Activated CD8-positive, alpha-beta memory T cell treated with anti-CD3 and anti-CD28 coated beads for 1 hour (primary cell): ENCODE measurements around the gene WFDC1.

Source experiments
- DNase-seq, 2 donors: peaks; one replicate each; pipeline ENCODE4 v3.0.0-alpha.2; 2020; ENCODE audit warnings: low read depth in 1 of 2; ENCODE audit errors: extremely low read depth in 1 of 2

Gene WFDC1

DNA sequence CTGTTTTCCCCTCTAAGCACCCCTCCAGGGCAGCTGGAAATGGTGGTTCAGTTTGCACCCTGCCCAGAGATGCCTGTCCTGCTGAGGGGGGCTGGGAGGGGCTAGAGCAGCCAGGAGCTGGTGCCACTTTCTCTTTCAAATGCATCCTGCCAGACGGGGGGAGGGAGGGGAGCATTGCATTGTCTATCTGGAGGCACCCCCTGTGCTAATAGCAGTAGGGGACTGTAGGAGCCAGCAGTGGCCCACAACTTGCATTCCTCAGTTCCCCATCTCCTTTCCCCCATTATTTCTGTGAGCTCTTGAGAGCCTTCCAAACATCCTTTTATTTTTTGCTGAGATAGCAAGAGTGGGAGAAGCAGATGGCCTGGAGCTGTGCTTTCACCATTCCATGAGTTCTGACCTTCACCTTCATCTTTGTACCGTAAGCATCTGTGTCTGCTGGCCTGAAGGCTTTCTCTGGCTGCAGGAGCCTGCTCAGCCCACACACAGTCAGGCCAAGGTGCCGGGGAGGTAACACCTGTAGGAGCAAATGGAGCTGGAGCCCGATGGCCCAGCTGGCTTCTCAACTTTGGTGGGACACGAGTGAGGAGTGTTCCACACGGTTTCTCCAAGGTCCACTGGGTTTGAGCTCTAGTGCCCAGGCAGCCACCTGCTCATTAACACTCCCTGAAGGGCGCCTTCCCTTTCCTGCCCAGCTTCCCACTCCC lies 5.2 kb downstream of the WFDC1 start:
- no peak for DNase-seq

DNA sequence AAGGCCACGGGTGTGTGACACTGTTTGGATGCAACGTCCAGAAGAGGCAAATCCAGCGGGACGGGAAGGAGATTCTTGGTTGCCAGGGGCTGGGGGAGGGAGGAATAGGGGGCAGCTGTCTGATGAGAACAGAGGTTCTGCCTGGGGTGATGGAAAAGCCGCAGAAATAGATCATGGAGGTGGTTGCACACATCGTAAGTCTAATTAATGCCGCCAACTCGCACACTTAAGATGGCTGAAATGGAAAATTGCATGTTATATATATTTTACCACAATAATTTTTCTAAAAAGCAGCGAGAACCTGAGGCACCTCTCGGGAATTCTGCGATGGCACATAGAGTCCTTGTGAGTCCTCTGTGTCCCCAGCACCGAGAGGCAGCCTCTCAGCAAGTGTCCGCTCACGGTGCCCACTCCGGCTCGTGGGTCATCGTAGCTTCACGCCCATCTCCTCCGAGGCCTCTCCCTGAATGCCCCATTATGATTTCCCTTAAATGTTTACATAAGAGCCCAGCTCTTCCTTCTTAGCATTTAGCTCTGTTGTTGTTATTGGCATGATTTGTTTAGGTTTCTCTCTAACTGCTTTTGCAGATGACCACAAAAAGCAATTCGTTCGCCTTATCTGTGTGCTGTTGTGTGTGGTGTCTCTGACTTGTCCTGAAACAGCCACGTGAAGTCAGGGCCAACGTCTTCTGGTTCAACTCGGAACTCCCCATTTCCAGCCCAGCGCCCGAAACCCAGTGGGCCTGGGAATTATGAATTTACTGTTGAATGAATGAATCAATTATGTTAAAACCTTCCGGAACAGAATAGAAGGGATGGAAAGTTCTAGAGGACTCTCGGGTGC lies 7.7 kb downstream of the WFDC1 start:
- no peak for DNase-seq

GRCh38 chr16:84303023-84303422 lies 8.3 kb downstream of the WFDC1 start:
- no peak for DNase-seq

DNA sequence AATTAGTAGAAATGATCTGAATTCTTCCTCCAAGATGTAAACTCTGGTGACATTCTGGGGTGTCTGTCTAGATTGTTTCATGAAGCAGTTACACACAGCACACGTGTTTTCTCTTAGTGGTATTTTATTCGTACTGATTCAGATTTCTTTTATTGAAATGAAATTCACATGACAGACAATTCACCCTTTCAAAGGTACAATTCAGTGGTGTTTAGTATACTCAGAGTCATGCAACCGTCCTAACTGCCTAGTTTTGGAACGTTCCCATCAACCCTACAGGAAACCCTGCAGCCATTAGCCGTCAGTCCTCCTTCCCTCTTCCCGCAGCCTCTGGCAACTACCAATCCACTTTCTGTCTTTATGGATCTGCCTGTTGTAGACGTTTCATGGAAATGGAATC lies 8.8 kb downstream of the WFDC1 start:
- no peak for DNase-seq

GRCh38 chr16:84306564-84306963 lies 11.9 kb downstream of the WFDC1 start:
- no peak for DNase-seq

- DNase-seq, result no peak
These were observed 12.7 kb downstream of the WFDC1 start for GRCh38 chr16:84307209-84307954.

- no peak for DNase-seq
These were observed 13.4 kb downstream of the WFDC1 start for GRCh38 chr16:84308120-84308519.

DNA sequence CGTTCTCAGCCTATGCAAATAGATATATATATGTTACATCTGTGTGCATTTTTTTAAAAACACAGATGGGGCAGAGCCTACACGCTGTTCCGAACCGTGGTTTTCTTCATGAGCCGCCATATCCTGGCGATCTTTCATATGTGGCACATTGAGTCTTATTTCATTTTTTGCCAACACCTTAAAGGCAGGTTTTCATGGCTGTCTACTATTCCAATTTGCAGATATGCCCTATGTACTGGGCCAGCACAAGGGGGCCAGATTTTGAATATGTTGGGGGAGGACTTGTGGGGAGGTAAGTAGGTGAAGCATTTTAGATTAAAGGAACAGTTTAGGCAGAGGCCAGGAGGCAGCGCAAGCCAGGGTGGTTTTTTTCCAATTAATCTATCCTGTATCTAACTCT lies 16.0 kb downstream of the WFDC1 start:
- DNase-seq, result no peak

GRCh38 chr16:84312783-84313382 lies 18.2 kb downstream of the WFDC1 start:
- DNase-seq, result no peak

GRCh38 chr16:84313921-84314320 lies 19.2 kb downstream of the WFDC1 start:
- DNase-seq, result no peak

- DNase-seq, result no peak
These were observed 19.7 kb downstream of the WFDC1 start for GRCh38 chr16:84314373-84314772.

GRCh38 chr16:84314814-84315213 lies 20.1 kb downstream of the WFDC1 start:
- DNase-seq, result no peak

DNA sequence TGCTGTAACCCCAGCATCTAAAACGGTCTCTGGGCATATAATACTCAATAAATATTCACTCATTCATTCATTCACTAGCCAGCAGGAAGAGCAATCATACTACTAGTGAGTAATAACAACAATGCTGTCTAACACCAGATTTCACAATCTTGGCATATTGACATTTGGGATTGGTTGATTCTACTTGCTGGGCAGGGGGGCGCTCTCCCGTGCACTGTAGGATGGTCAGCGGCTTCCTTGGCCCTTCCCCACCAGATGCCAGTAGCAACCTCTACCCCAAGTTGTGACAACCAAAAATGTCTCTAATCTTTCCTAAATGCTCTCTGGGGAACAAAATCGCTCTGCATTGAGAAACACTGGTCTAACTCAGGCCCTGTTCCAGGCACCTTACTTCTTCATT lies 20.7 kb downstream of the WFDC1 start:
- no peak for DNase-seq

DNA sequence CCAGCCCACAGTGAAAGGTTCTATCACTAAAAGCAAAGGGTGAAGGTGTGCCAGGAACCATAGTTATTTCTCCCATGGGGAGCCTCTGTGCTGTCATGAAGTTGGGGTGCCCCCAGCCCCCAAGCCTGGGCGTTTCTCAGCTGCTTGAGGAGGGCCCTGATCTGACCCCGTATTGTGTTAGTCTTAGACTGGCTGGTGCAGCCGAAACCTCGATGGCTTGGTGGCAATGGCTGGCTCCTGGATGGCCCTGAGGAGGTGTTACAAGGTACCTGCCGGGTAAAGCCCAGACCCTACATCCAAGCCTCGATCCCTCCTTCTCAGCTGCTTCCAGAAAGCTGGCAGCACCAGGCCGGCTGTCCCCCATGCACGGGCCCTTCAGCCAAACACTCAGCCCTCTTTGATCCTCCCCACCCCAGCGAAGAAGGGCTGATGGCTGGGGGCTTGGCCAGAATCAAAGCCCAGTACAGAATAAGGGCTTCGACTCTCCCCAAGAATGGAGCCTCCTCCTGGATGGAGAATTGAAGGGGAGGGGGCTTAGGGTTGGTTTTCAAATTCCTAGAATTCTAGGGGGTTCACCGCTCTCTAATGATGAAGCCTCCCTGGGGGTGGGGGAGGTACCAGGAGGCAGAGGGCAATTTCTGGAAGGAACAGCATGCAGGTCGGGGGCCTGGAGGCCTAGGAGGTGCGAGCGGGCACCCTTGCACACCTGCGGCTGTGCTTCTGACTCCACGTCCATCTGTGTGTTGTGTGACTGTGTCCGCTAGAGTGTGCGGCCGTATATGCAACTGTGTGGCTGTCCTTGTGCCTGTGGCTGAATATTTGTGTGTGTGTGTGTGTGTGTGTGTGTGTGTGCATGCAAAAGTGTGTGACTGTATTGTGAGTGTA lies 23.7 kb downstream of the WFDC1 start:
- DNase-seq, result no peak

- DNase-seq, result no peak
These were observed 24.6 kb downstream of the WFDC1 start for GRCh38 chr16:84319146-84319760.

DNA sequence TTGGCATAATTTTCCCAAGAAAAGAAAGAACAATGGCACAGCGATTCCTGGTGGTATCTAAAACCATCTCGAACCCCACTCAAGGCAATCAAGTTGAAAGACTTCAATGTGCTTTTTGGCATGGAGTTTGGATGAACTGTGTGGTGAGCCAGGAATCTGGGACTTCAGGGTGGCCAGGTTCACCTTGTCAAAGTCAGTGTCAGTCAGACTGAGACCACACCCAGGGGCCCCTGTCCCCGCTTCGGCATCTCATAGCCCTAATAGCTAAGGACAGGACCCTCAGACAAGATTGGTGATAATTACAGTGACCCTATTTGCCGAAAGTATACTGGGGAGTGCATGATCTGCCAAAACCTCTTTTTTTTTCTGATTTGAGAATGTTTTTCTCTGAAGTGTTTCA lies 25.8 kb downstream of the WFDC1 start:
- no peak for DNase-seq

GRCh38 chr16:84321932-84322331 lies 27.3 kb downstream of the WFDC1 start:
- no peak for DNase-seq

DNA sequence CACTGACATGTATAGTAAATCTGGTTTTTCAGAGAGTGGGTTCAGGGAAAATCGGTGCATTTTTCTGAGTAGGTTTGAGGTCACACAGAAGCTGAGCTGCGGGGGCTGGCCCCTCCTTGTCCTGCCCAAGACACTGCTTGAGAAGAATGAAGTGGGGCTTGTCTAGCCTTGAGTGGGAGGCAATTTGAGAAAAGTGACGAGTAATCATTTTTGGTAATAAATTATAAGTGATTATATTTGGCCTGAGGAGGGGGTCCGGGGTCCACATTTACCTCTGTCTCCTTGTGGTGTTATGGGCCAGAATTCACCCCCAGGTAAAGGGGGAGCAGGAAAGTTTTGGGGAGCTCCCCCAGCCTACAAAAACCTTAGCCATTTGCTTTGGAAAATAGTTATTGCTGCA lies 28.1 kb downstream of the WFDC1 start:
- DNase-seq, result no peak

DNA sequence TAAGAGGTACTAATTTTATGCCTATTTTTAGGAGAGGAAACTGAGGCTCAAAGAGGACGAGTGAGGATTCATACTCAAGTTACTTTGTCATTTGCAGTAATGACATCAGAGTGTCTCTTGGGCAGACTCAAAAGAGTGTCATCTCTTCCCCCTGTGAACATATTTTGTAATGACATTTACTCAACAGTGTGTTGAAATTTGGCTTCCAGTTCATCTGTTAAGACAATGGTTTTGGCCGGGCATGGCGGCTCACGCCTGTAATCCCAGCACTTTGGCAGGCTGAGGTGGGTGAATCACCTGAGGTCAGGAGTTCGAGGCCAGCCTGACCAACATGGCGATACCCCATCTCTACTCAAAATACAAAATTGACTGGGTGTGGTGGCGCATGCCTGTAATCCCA lies 28.9 kb downstream of the WFDC1 start:
- DNase-seq, result no peak
